ENCODE data around the gene MYCBP2.

The MYCBP2 gene

DNA sequence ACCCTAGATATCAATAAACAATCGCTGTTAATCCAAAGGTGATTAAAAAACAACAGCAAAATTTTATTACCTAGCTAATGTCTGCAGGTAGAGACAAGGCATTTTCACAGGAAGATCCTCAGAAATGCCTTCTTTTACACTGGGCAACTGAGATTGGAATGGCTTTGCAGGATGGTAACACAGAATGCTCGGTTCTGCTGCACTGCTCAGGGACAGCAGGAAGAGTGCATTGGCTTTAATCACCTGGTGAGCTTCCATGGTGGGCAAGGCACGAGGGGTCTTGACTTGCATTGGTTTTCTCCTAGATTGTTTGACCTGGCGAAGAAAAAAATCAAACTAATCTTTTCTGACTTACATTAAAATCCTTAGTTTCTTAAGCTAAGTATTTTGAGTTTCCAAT lies 231.6 kb downstream of the MYCBP2 start:
- no peak for DNase-seq (ENCODE audit: low read depth)

DNA sequence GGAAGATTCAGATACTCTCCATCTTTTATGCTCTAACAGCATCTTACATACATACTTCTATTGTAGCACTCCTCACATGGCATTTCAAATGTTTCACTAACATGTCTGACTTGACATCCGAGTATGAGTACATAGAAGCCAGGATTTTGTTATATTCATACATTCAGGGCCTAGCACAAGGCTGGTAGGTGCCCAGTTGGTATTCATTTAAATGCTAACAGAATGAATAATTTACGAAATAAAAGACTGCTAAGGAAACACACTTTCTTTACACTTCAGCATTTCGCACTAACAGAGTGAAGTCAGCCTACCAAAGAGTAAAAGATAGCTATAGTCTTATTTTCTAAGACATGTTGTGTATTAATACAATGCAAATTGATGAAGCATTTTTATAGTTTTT lies 232.1 kb downstream of the MYCBP2 start:
- DNase-seq (ENCODE audit: low read depth): no peak

DNA sequence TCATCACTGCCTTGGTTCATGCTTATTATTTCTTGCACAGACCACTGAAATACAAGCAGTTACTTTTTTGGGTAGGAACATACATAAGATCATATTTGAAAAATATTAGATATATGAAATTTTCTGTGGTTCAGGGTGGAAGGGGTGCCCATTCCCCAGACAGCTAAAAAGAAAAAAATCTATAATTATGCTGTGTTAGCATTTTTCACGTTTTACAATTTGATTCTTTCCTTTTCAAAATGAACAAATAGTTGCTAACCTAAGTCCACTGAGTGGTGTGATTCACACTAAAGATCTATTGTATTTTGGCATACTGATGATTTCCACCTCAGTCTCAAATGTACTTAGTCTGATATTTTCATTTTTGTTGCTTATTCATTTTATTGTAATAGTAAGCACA lies 233.2 kb downstream of the MYCBP2 start:
- DNase-seq (ENCODE audit: low read depth): no peak

DNA sequence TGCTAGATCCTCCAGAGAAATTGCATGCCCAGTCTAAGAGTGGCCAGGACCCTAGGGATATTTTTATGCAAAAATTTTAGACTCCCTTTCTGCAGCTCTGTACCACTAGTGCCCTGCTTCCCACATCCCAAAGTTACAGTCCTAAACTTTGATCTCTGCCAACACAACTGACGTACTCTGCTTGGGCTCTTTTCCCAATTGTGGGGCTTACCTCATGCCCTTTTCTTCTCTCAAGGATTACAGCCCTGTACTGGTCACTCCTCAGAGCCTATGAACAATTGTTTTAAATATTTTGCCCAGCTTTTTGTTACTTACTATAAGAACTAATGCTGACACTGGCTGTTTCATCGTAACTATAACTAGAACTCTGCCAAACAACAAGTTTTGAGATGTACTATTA lies 242.1 kb downstream of the MYCBP2 start:
- no peak for DNase-seq (ENCODE audit: low read depth)

DNA sequence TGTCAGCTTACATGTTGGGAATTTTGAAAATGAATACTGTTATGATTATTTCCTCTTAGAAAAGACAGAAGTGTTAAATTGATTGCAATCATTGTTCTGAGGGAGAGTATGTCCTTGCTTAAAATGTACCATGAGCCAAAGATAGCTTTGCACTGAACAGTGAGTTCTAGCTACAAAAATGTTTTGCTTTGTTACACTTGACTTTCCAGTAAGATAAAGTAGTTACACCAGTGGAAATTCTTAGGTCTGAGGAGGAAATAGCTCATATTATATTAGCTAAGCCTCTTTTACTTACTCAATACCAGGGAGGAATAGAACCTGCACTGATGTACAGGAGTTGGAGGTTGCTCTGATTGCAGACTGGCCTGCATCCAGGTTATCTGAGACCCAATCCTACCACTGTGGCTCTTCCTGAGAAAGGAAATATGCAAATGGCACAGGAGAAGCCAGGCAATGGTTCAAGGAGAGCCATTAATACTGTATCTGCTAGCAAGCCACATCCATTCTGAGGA lies 246.9 kb downstream of the MYCBP2 start:
- DNase-seq (ENCODE audit: low read depth): no peak

DNA sequence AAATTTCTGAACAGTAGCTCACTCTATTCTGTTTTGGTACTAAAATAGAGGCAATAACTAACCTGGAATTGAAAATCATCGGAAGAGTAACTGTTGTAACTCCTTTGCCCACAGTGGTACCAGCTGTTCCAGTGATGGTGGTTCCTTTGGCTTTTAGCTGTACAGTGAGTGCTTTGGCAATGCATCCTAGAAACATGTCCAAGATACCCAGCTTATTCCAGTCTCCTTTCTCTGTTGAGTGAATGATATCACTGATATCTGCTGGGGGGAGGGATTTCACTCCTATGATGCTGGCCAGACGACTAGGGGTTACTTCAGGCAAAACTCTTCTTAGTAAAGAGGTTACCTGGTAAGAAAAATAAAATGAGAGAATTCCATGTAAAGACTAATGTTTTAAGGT lies 259.4 kb downstream of the MYCBP2 start:
- DNase-seq (ENCODE audit: low read depth): no peak

DNA sequence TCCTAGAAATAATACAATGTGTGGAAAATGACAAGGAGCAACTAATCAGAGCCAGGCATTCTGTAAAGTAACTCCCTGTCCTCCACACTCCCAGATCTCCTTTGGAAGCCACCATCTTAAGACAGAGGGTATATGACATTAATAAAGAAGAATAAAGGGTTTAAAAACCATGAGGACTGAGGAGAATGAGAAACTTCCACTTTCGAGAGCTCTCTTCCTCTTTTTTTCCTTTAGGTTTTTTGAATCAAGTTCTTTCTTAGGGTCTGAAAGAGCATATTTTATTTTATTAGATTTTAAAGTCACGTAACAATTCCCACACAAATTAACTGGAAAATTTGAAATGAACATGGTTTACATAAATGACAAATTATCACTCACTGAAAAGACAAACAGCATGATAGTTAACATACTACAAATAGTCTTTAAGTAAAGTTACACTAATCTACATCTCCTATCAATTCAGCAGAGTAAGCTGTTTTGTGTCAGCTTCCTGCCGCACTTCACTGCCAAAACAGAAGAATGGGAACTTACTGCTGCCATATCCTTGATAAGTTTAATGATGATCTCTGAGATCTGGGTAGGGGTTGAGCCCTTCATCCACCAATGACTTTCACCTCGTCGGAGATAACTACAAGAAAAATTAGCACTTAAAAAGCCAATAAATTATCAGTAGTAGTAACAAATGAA lies 261.3 kb downstream of the MYCBP2 start:
- DNase-seq (ENCODE audit: low read depth): no peak

DNA sequence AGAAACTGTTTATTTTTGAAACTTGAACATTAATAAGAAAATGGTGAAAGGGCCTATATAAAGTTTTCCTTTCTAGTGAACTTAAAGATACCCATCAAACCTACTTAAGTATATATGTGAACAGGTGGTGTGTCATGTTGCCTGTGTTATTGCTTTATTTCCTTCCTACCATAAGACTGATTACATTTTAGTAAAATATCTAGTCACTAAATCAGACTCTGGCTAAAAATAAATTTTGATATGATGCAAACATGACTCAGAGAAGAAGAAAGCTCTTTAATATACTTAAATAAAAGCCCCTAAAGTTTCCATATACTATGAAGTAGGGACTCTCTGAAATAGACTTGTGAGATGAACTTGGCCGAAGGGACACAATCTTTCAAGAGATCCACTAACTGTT lies 264.8 kb downstream of the MYCBP2 start:
- no peak for DNase-seq (ENCODE audit: low read depth)

DNA sequence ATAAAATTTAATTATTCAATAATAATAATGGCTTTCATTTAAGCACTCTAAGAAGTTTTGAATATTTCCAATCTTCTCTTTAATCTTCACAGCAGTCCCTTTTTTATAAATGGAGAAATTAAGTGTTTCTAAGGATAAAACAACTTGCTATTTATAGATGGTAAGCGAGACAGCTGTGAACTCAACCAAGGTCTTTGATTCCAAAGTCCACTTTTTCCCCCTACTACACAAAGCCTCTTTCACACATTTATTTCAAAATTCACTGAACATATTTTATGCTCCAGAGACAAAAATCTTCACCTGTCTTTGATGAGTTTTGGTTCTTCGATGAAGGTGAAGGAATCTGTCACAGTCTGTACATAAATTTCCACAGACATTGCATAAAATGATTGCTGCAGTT lies 265.5 kb downstream of the MYCBP2 start:
- no peak for DNase-seq (ENCODE audit: low read depth)

DNA sequence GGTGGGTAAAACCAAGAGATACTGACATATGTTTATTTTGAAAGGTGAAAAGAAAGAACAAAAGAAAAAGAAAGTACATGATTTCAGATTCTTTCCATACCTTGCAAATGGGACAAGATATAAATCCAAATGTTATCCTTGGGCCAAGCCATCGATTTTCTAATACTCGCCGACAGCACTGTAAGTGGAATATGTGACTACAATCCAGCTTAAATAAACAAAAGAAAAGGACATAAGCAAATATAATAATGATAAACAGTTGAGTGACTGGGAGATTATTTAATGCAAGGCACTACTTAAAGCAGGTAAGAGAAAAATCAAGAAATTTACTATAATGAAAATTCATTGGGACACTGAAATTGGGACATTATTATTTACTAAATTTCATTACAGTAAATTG lies 270.0 kb downstream of the MYCBP2 start:
- DNase-seq (ENCODE audit: low read depth): no peak

DNA sequence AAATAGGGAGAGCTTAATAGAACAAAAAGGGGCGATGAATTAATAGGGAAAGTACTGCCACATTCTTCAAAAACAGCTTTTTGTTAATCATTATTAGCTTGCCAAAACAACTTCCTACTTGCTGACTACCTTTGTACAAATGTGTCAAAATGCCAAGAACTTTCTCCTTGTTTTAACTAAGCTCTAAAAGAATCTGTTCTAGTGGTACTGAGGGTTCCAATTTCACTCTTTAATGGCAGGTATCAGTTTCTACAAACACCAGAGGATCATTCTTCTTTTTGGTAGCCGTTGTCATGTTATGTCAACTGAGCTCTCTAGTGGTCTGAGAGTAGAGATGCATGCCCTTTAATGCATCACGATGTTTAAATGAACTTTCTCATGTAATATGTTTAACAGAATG lies 270.5 kb downstream of the MYCBP2 start:
- no peak for DNase-seq (ENCODE audit: low read depth)

DNA sequence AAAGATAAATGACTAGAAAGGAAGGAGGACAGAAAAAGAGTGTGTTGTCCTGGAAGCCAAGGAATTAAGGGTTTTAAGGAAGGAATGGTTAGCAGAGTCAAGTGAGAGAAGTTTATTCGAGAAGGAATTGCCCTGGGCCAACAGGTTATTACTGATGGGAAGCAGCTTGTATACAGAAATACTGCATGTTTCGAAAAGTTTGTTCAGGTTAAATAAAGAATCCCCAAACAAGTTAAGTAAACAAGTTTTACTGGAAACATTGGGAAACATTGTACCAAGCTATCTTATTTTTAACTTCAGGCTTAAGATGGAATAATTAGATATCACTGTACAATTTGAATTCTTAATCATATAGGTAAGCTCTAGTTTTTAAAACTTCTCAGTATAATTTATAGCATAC lies 271.7 kb downstream of the MYCBP2 start:
- no peak for DNase-seq (ENCODE audit: low read depth)

DNA sequence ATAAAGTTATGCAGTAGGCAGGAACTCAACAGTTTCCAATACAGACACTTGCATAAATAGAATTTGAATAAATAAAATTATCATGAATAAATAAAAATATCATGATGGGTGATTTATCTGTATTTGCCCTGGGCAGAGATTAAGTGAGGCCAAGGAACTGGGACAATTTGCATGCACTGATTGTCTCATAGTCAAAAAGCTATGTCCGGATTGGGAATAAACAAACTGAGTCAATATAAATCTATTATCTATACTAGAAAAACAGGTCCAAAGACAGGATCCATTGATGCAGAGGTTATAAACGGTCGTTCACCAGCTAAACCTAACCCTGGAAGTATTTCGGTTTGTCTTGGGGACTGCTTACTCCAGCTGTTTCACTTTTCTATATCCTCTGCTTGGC lies 273.7 kb downstream of the MYCBP2 start:
- DNase-seq (ENCODE audit: low read depth): no peak

DNA sequence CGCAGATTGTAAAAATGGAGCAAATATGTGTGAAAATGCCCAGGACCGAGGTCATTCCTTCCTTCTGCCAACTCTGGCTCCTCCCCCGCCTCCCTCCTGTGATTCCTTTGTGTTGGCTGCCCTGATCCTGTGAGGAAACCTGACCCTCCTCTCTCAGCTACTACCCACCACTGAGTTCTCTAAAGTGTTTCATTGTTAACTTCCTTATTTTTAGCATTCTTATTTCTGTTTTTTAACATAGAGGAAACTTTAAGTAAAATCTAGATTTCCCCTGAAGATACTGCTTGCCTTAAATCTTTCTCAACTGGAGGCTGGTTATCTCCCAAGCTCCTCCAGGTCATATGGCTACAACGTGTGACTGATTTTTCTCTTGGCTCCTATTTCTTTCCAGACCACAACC lies 278.2 kb downstream of the MYCBP2 start:
- no peak for DNase-seq (ENCODE audit: low read depth)

DNA sequence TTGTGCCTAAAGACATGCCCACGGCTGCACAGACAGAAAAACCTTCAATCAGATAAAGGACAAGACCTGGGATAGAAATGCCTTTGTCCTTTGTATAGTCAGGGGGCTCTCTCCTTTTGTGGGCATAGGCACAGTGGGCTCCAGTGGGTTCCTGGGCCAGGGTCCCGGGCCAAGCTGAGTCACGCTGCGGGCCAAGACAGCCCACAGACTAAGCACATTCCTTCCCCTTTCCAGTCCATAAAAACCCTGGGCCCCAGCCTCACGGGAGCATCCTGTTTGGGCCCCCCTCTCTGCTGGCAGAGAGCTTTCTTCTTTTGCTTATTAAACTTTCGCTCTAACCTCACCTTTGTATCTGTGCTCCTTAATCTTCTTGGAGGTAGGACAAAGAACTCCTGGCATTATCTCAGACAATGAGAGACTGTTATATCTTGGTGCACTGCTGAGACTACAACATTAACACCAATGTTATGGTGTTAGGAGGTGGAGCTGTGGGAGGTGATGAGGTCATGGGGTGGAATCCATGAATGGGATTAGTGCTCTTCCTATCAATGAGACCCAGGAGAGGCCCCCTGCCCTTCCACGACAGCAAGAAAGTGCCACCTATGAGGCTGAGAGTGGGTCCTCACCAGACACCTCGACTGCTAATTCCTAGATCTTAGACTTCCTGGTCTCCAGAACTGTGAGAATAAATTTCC lies 279.1 kb downstream of the MYCBP2 start:
- DNase-seq (ENCODE audit: low read depth): no peak

DNA sequence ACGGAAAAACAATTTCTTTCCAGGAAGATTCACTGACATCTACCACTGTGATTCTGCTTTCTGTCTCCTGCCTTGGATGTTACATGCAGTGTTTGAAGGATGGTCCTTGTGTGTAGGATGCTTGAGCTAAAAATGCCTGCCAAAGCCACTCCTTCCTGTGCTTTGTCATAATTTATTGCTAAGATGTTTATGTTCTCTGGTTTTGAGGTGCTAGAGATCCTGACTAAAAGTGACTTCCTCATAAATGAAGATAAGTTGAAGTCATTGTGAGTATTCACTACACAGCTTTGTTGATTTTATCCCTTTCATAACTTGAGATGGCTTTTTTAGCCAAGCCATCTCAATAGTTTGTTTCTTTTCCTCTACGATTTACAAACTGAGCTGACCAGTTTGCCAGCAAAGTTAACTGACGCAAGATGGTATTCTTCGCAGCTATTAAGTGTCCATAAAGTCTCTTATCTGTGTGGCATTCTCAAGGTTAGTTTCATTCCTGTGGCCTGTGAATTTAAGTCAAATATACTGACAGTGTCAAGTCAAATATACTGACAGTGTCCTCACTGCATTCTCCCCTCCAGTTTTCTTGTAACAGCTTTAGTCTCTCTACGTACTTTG lies 284.2 kb downstream of the MYCBP2 start:
- DNase-seq (ENCODE audit: low read depth): no peak

DNA sequence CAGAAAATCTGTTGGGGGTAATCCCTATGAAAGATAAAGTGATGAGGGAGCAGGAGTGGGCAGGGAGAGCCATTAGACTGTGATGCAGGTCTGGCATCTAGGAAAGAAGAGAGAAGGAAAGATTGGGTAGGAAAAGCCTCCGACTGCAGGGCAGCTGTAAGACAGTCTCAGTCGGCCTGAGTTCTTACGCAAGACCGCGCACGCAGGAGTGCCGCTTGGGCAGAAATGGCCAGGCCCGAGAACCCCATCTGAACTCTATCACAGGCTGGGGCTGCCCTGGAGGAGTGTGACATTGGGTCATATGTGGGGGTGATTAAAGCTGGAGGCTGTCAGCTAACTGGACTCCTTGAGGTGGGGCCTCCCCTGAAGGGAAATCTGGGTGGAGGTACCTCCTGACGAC lies 286.1 kb downstream of the MYCBP2 start:
- no peak for DNase-seq (ENCODE audit: low read depth)

DNA sequence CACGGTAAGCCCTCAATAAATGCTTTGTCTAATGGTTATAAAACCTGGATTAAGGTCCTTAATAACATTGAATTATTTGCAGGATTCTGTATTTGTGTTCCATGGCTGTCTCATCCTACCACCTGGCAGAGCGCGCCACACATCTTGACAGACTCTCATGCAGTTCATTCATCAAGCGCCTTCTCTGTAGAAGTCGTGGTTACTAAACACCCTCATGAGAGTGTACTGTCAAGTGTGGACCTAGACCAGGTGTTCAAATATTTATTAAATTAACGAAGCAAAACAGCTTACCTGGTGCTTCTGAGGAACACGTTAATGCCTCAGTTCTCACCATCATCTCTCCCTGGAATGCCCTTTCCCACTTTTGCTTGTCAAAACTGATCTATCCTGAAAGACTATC lies 286.8 kb downstream of the MYCBP2 start:
- no peak for DNase-seq (ENCODE audit: low read depth)

DNA sequence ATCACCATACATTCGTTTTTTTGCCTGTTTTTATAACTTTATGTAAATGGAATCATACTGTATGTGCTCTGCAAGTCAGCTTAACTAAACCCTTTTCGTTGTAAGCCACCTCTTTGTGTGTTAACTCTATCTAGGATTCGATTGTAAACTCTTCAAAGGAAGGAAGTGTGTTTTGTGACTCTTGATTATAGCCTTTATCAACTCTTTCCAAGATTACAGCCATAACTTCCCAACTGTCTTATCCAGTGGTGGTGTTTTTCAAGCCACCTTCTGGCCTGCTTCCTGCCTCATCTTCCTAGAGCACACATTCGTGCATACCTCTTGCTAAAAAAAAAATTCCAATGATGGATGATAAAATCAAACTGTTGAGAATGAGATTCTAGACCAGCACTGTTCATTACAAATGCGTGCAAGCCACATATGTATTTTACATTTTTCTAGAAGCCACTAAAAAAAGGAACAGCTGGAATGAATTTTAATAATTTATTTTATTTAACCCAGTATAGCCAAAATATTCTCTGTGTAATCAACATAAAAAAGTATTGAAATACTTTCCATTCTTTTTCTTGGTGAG lies 287.9 kb downstream of the MYCBP2 start:
- DNase-seq (ENCODE audit: low read depth): no peak

DNA sequence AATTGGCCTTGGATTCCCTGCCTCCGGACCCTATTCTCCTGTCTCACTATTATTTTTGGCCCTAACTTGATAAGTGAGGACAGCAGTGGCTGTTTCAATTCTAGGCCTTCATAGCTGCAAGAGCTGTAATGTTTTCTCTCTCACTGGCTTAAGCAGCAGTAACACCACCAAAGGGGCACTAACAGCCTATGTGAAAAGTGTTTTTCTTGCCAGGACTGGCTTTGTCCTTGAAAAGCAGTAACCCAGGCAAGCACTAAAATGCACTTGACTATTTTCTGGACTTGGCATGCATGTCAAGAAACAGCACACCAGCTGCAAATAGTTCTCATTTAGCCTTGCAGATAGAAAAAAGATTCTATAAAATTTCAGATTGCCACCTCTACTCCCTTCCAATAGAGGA lies 290.6 kb downstream of the MYCBP2 start:
- no peak for DNase-seq (ENCODE audit: low read depth)

DNA sequence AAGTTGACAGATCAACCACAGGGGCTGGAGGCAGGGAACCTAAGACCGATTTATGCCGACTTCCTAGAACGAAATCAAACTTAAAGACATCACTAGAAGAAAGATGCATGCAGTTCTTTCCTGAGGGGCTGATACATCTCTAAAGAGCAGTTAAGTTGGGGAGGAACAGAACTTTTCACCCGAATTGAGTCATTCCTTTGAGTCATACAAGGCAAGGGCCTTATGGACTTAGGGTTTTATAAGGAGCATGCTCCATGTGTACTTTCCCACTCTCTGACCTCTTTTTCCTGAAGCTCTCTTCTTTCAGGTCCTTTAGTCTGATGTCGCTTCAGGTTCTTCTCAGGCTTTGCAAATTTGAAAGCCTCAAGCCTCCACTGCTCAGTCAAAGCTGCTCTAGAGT lies 292.0 kb downstream of the MYCBP2 start:
- no peak for DNase-seq (ENCODE audit: low read depth)

DNA sequence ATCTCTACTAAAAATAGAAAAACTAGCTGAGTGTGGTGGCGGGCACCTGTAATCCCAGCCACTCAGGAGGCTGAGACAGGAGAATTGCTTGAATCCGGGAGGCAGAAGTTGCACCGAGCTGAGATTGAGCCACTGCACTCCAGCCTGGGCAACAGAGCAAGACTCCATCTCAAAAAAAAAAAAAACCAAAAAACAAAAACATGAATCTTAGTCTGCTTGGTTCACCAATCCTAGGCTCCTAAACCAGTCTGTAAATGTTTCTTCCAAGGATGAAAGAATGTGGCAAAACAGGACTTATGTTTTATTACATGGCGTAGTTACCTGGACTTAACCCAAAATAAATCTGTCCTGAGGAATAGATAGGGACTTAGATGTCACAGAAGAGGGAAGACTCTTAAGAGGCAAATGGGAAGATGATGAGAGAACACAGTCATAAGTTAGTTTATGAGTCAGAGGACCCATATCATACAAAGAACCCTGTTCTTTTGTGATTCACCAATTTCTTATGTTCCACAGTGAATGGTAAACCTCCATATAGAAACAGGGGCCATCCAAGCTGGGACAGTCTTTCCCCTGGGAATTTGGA lies 293.1 kb downstream of the MYCBP2 start:
- DNase-seq (ENCODE audit: low read depth): no peak

Data from HS-5 (cell line).